H1 (cell line): Measurements from ENCODE around the gene SPHKAP. TPM values are rescaled to one million over a fixed set of nuclear protein-coding genes. Genes with fewer than 3 reads are reported as not detected.

Experiments
- CTCF ChIA-PET: fragments of 300-600 bp; sonication (Branson Sonifier 250); formaldehyde crosslinking; loops from one replicate; lab custom pipeline; 2021; ENCODE audit not compliant: partially characterized antibody; lab: Charles Lee
- POLR2A ChIA-PET: fragments of 300-600 bp; sonication (Branson Sonifier 250); formaldehyde crosslinking; loops from one replicate; lab custom pipeline; 2021; ENCODE audit warnings: inconsistent platforms; ENCODE audit not compliant: partially characterized antibody; lab: Charles Lee
- DNase-seq, 2 experiments: peaks; one replicate each; pipeline versions ENCODE4 v3.0.0 to v3.0.0-alpha.2; 2010 to 2022; ENCODE audit warnings: low spot score in 2 of 2, low read depth in 1 of 2, mixed read lengths in 1 of 2
- FAIRE-seq: peaks from 2 replicates; lab custom pipeline; 2011; peaks lifted over from hg19 to GRCh38; lab: Jason Lieb, UNC
- H2AFZ ChIP-seq: 2 replicates; pipeline ENCODE4 v1.8.1; 2012; ENCODE audit warnings: low read length, inconsistent platforms
- H2AK5ac ChIP-seq: 2 replicates; pipeline ENCODE4 v1.6.1; 2013; ENCODE audit warnings: low read depth, low read length
- H2BK120ac ChIP-seq: replicated peaks from 2 replicates; pipeline ENCODE3; 2013; ENCODE audit warnings: low read depth, low read length, inconsistent platforms
- H2BK12ac ChIP-seq: 2 replicates; pipeline ENCODE4 v1.6.1; 2013; ENCODE audit warnings: low read depth, low read length
- H2BK15ac ChIP-seq: 2 replicates; pipeline ENCODE4 v1.6.1; 2013; ENCODE audit warnings: low read length
- H2BK20ac ChIP-seq: 2 replicates; pipeline ENCODE4 v1.6.1; 2013; ENCODE audit warnings: low read length
- H2BK5ac ChIP-seq: 2 replicates; pipeline ENCODE4 v1.6.1; 2013; ENCODE audit warnings: low read depth, low read length
- H3K14ac ChIP-seq: 2 replicates; pipeline ENCODE4 v1.6.1; 2013; ENCODE audit warnings: inconsistent platforms; ENCODE audit not compliant: insufficient read length
- H3K18ac ChIP-seq: 2 replicates; pipeline ENCODE4 v1.6.1; 2013; ENCODE audit warnings: low read length; ENCODE audit errors: extremely low read depth
- H3K23ac ChIP-seq: 2 replicates; pipeline ENCODE4 v1.6.1; 2013; ENCODE audit warnings: inconsistent platforms; ENCODE audit not compliant: insufficient read length
- H3K23me2 ChIP-seq: 2 replicates; pipeline ENCODE4 v1.6.1; 2013; ENCODE audit warnings: low read depth, low read length
- H3K27ac ChIP-seq: 2 replicates; pipeline ENCODE4 v1.6.1; 2011; ENCODE audit warnings: low read depth, low read length, inconsistent platforms
- H3K27me3 ChIP-seq, 4 experiments: replicated peaks in 1 of 4; 1 replicate in 1 of 4; 2 replicates in 3 of 4; pipeline versions ENCODE4 v1.6.1 to v1.8.1; 2011 to 2013; ENCODE audit warnings: low read length in 3 of 4, mild to moderate bottlenecking in 3 of 4, inconsistent platforms in 2 of 4, mixed read lengths in 2 of 4, moderate library complexity in 1 of 4; ENCODE audit not compliant: control insufficient read depth in 3 of 4, insufficient read depth in 3 of 4; ENCODE audit errors: extremely low read depth in 1 of 4
- H3K36me3 ChIP-seq, 4 experiments: 2 replicates each; pipeline versions ENCODE4 v1.6.1 to v1.8.1; 2011 to 2013; ENCODE audit warnings: mild to moderate bottlenecking in 4 of 4, low read length in 3 of 4, moderate library complexity in 2 of 4, control low read depth in 1 of 4, inconsistent platforms in 1 of 4; ENCODE audit not compliant: insufficient read depth in 4 of 4, control insufficient read depth in 2 of 4
- H3K4ac ChIP-seq: replicated peaks from 2 replicates; pipeline ENCODE3; 2013; ENCODE audit warnings: low read length, low read depth, mixed read lengths, inconsistent platforms; ENCODE audit not compliant: insufficient read length
- H3K4me1 ChIP-seq, 4 experiments: replicated peaks in 1 of 4; 1 replicate in 1 of 4; 2 replicates in 3 of 4; pipeline versions ENCODE4 v1.6.1 to v1.8.1; 2011 to 2013; ENCODE audit warnings: low read length in 3 of 4, inconsistent platforms in 2 of 4, mixed read lengths in 1 of 4; ENCODE audit not compliant: insufficient read depth in 4 of 4, control insufficient read depth in 3 of 4
- H3K4me2 ChIP-seq, 2 experiments: 2 replicates each; pipeline versions ENCODE4 v1.6.1 to v1.8.1; 2011 to 2013; ENCODE audit warnings: low read depth in 2 of 2, low read length in 2 of 2, control low read depth in 1 of 2, inconsistent platforms in 1 of 2, mild to moderate bottlenecking in 1 of 2; ENCODE audit not compliant: insufficient read depth in 1 of 2
- H3K4me3 ChIP-seq, 4 experiments: fragments of 200-600, 300-600 bp in 1 of 4; sonication (generic), shearing (Covaris generic), sonication (Bioruptor Twin) in 1 of 4; 2 replicates each; pipeline versions ENCODE4 v1.5.1 to v1.8.1; 2011 to 2016; ENCODE audit warnings: low read length in 4 of 4, low read depth in 3 of 4, control low read depth in 2 of 4, inconsistent platforms in 2 of 4, mild to moderate bottlenecking in 2 of 4, mixed read lengths in 1 of 4, moderate library complexity in 1 of 4; ENCODE audit not compliant: insufficient read depth in 2 of 4; ENCODE audit errors: extremely low read depth in 1 of 4
- H3K56ac ChIP-seq: replicated peaks from 2 replicates; pipeline ENCODE3; 2013; ENCODE audit warnings: low read depth, mild to moderate bottlenecking, mixed read lengths, low read length, inconsistent platforms; ENCODE audit not compliant: insufficient read length
- H3K79me1 ChIP-seq: 2 replicates; pipeline ENCODE4 v1.6.1; 2013; ENCODE audit warnings: low read depth, low read length, control low read depth
- H3K79me2 ChIP-seq, 2 experiments: 2 replicates each; pipeline versions ENCODE4 v1.6.1 to v1.8.1; 2012 to 2013; ENCODE audit warnings: low read length in 2 of 2, mild to moderate bottlenecking in 2 of 2, inconsistent platforms in 1 of 2; ENCODE audit not compliant: insufficient read depth in 2 of 2, control insufficient read depth in 1 of 2
- H3K9ac ChIP-seq, 4 experiments: replicated peaks in 1 of 4; 1 replicate in 1 of 4; 2 replicates in 3 of 4; pipeline versions ENCODE4 v1.6.1 to v1.8.1; 2011 to 2013; ENCODE audit warnings: low read depth in 3 of 4, low read length in 3 of 4, control low read depth in 2 of 4, mild to moderate bottlenecking in 2 of 4, moderate library complexity in 2 of 4, inconsistent platforms in 1 of 4; ENCODE audit errors: extremely low read depth in 1 of 4
- H3K9me3 ChIP-seq, 2 experiments: 2 replicates each; pipeline versions ENCODE4 v1.6.1 to v1.8.1; 2012 to 2013; ENCODE audit warnings: mild to moderate bottlenecking in 2 of 2, moderate library complexity in 2 of 2, control low read depth in 1 of 2, inconsistent platforms in 1 of 2, low read depth in 1 of 2, low read length in 1 of 2, mixed read lengths in 1 of 2; ENCODE audit not compliant: insufficient read depth in 2 of 2
- H4K20me1 ChIP-seq, 2 experiments: replicated peaks in 1 of 2; 2 replicates each; pipeline versions ENCODE3 to v1.8.1; 2011 to 2013; ENCODE audit warnings: inconsistent platforms in 2 of 2, low read length in 2 of 2, mild to moderate bottlenecking in 1 of 2; ENCODE audit not compliant: insufficient read depth in 2 of 2, control insufficient read depth in 1 of 2
- H4K5ac ChIP-seq: 2 replicates; pipeline ENCODE4 v1.6.1; 2013; ENCODE audit warnings: low read length, low read depth, mixed read lengths, inconsistent platforms; ENCODE audit not compliant: insufficient read length
- H4K8ac ChIP-seq: 2 replicates; pipeline ENCODE4 v1.8.0; 2013; ENCODE audit warnings: mild to moderate bottlenecking, moderate library complexity, low read length, inconsistent platforms; ENCODE audit not compliant: insufficient read depth; ENCODE audit errors: extremely low read depth
- H4K91ac ChIP-seq: replicated peaks from 2 replicates; pipeline ENCODE3; 2013; ENCODE audit warnings: low read length, mixed read lengths, inconsistent platforms; ENCODE audit not compliant: insufficient read length
- BACH1 ChIP-seq: IDR thresholded peaks from 2 replicates; pipeline ENCODE4 v1.6.1; 2012; ENCODE audit warnings: low read length, improper control_type of control experiment
- CBX5 ChIP-seq: fragments of 300-800, 300-1000 bp; sonication (generic); IDR thresholded peaks from 2 replicates; pipeline ENCODE4 v1.7.1; 2016; ENCODE audit warnings: antibody characterized with exemption, low read length, low read depth
- CHD2 ChIP-seq: IDR thresholded peaks from 2 replicates; pipeline ENCODE4 v1.6.1; 2012; ENCODE audit warnings: low read length, improper control_type of control experiment
- TBP ChIP-seq: IDR thresholded peaks from 2 replicates; pipeline ENCODE4 v1.6.1; 2011; ENCODE audit warnings: low read depth, low read length, improper control_type of control experiment
- WGBS, 2 experiments: shearing (Covaris generic) in 1 of 2; methylation state at CpG; one replicate each; pipeline versions ENCODE4 v1.1.6 to v1.1.7; 2013 to 2015; ENCODE audit warnings: low lambda C conversion rate in 2 of 2, mixed read lengths in 2 of 2, inconsistent platforms in 1 of 2, low coverage in 1 of 2, missing lambda C conversion rate in 1 of 2; ENCODE audit not compliant: insufficient replicate concordance in 2 of 2, insufficient coverage in 1 of 2, insufficient read length in 1 of 2; ENCODE audit errors: extremely low coverage in 1 of 2, missing lambda C conversion rate in 1 of 2; 5-methylcytosine and 5-hydroxymethylcytosine counted together
- polyA plus RNA-seq, 7 experiments: library from polyadenylated mRNA; depleted of rRNA in 3 of 7; stranded (reverse) in 5 of 7; unstranded in 2 of 7; fragments of >200 nt in 5 of 7; fragments of 200-250 nt in 2 of 7; gene quantifications; 1 replicate in 5 of 7; 2 replicates in 1 of 7; 4 replicates in 1 of 7; pipeline versions ENCODE4 v1.2.1 to v1.2.3, GENCODE V29; 2011 to 2013; ENCODE audit warnings: missing spikeins in 2 of 7, mixed read lengths in 2 of 7
- total RNA-seq: library from RNA; stranded (reverse); fragmentation: NEBNext Ultra II Directional; extraction: Animal tissue kit (Norgen Biotek cat#: 25700); gene quantifications from 2 replicates; pipeline ENCODE4 v1.2.1, GENCODE V29; 2021

SPHKAP gene
- total and polyA plus RNA-seq, 2 of the 8 experiments (the other 6 are each of a cell fraction or from before 2014, with no cell fraction given): 0.02 TPM; not detected in 1

GRCh38 chr2:228135300-228135699 lies 46.2 kb downstream of the SPHKAP start:
- POLR2A ChIA-PET: no interaction called here

More at GRCh38 chr2:228135300-228135699, 46.2 kb downstream of the SPHKAP start:
- Histone ChIP-seq H3K9ac (no peak overlapping the region), H2BK20ac (no peak overlapping the region), H3K14ac (no peak overlapping the region), H2BK5ac (no peak overlapping the region)
- no peak for TF ChIP-seq BACH1
- no peak for TF ChIP-seq CBX5
- TF ChIP-seq CHD2: no peak
- TF ChIP-seq TBP: no peak
- TF ChIP-seq, all 59 proteins: peak for 0
- Histone ChIP-seq H3K18ac (no peak overlapping the region), H3K4ac (no peak overlapping the region), H2BK120ac (no peak overlapping the region), H3K56ac (no peak overlapping the region), H3K23ac (no peak overlapping the region), H3K36me3 (no peaks in the 10 kb centered on the region), H3K4me2 (no peak overlapping the region), H3K27me3 (no peaks in the 10 kb centered on the region), H3K79me2 (no peaks in the 10 kb centered on the region), H2AK5ac (no peak overlapping the region), H2AFZ (no peak overlapping the region), H4K5ac (no peak overlapping the region), H4K91ac (no peak overlapping the region), H3K4me1 (no peaks in the 10 kb centered on the region), H4K8ac (no peak overlapping the region), H4K20me1 (no peaks in the 10 kb centered on the region), H3K9me3 (no peaks in the 10 kb centered on the region), H3K4me3 (no peak overlapping the region), H3K79me1 (no peaks in the 10 kb centered on the region), H3K27ac (no peak overlapping the region), H3K23me2 (no peaks in the 10 kb centered on the region), H2BK15ac (no peak overlapping the region), H2BK12ac (no peak overlapping the region)
- 93% methylated on average over 2 of the region's 2 CpGs; no CpG with 5 or more reads in 1 of the 2 experiments for WGBS, 2 experiments
- CTCF ChIA-PET: interaction anchor here (0.9 to 2.6 kb wide), 3 partner anchors 21 to 222 kb away, joined by 3 to 8 read pairs (median 4); no protein-coding TSS in a partner anchor
- FAIRE-seq (no peak), DNase-seq (no peak)
